ENCODE measurements around the gene MAML2.
"Not testable (repeated sequence)": the region's sequence is repeated elsewhere in the genome, so short reads cannot be mapped to it uniquely, and the experiment has no call there.

MAML2 gene

DNA sequence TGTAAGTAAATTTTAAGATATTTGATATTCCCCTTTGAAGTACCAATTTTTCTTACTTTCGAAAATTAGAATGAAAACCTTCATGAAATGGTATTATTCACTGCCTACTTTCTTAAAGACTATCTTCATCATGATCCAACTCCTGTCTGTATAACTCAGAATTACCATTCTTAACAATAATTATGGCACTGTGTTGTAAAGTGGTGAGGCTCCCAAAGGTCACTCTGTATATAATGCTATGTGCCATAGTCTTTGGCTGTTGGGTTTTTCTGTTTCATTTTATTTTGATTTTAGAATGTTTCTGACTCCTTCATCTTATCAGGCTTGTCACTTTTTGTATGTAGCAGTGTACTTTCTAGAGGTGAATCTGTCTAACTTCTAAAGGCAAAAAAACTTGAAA lies 52.4 kb downstream of the MAML2 start:
- TF ChIP-seq, protein P1, sequence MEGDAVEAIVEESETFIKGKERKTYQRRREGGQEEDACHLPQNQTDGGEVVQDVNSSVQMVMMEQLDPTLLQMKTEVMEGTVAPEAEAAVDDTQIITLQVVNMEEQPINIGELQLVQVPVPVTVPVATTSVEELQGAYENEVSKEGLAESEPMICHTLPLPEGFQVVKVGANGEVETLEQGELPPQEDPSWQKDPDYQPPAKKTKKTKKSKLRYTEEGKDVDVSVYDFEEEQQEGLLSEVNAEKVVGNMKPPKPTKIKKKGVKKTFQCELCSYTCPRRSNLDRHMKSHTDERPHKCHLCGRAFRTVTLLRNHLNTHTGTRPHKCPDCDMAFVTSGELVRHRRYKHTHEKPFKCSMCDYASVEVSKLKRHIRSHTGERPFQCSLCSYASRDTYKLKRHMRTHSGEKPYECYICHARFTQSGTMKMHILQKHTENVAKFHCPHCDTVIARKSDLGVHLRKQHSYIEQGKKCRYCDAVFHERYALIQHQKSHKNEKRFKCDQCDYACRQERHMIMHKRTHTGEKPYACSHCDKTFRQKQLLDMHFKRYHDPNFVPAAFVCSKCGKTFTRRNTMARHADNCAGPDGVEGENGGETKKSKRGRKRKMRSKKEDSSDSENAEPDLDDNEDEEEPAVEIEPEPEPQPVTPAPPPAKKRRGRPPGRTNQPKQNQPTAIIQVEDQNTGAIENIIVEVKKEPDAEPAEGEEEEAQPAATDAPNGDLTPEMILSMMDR (IDR thresholded peaks at IDR 0.05; ENCODE audit: insufficient read depth, low read depth, low read length, missing control alignments): no peak
- DNase-seq (ENCODE audit: low read depth): no peak
- no peak overlapping the region for H3K4me3 ChIP-seq (ENCODE audit: low read length)

DNA sequence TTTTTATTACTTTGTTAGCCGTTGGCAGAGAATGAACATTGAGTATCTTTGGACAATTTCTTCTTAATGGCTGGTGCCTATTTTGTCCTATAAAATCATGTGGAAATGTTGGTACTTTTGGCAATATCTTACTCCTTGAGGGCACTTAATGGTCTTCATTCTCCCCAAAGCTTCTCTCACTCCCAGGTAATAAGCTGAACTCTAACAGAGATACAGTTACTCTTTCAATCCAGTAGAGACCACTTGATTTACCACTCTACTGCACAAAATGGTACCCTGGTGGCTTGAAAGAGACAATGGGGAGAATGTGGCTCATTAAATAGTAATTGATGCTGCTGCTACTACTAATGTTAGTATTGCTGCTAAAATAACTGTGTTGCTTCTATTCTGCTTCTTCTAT lies 53.0 kb downstream of the MAML2 start:
- DNase-seq (ENCODE audit: low read depth): no peak
- TF ChIP-seq, protein P1 (IDR thresholded peaks at IDR 0.05; ENCODE audit: insufficient read depth, low read depth, low read length, missing control alignments): no peak
- H3K4me3 ChIP-seq (ENCODE audit: low read length): no peak overlapping the region

DNA sequence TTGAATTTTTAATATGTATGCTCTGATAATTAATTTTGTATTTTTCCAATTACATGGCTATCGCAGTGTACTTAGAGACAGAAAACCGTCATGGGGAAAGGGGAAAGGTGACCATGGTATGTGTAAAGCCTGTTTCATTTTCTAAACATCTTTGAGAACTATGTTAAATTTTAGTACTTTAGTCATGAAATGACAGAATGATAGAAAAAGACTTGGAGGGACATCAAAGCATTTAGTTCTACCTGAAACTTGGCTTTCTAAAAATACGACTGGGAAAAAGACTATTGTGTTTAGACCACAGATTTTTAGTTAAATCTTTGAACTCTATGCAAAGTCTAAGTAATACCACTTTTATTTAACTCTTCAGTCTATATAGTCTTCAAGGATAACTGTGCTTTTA lies 54.1 kb downstream of the MAML2 start:
- no peak for DNase-seq (ENCODE audit: low read depth)
- TF ChIP-seq, protein P1 (IDR thresholded peaks at IDR 0.05; ENCODE audit: insufficient read depth, low read depth, low read length, missing control alignments): no peak
- H3K4me3 ChIP-seq (ENCODE audit: low read length): no peak overlapping the region

- DNase-seq (ENCODE audit: low read depth): no peak
- TF ChIP-seq, protein P1 (IDR thresholded peaks at IDR 0.05; ENCODE audit: insufficient read depth, low read depth, low read length, missing control alignments): no peak
- H3K4me3 ChIP-seq (ENCODE audit: low read length): no peak overlapping the region
Measured at GRCh38 chr11:96287822-96288439, 55.1 kb downstream of the MAML2 start.

- H3K4me3 ChIP-seq (ENCODE audit: low read length); DNase-seq (ENCODE audit: low read depth): not testable (repeated sequence)
Measured at GRCh38 chr11:96285985-96286384, 57.0 kb downstream of the MAML2 start.

GRCh38 chr11:96284917-96285316 lies 58.1 kb downstream of the MAML2 start:
- no peak overlapping the region for H3K4me3 ChIP-seq (ENCODE audit: low read length)
- TF ChIP-seq, protein P1 (IDR thresholded peaks at IDR 0.05; ENCODE audit: insufficient read depth, low read depth, low read length, missing control alignments): no peak
- no peak for DNase-seq (ENCODE audit: low read depth)

DNA sequence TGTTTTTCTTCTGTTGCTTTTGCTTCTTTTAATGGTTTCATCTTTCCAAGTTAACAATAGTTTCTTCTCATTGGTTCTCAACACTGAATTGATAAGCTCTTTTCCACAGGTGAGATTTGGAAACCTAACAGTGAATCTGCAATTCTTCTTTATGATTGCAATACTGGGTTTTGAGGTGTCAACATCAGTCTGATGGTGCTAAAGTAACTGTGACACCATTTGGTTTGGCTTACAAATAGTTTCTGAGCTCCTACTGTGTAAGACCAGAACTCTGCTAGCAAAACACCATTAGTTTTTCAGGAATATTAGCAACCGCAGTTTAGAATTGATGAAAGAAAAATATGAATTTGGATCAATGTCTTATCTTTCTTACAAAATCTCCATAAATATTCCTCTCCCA lies 58.6 kb downstream of the MAML2 start:
- no peak for DNase-seq (ENCODE audit: low read depth)
- TF ChIP-seq, protein P1 (IDR thresholded peaks at IDR 0.05; ENCODE audit: insufficient read depth, low read depth, low read length, missing control alignments): no peak
- H3K4me3 ChIP-seq (ENCODE audit: low read length): no peak overlapping the region
